Measurements from ENCODE around the gene ACOT9.
A peak's percentile ranks its signal among the peaks of the same experiment; 100 is the strongest.
"Not testable (repeated sequence)": the region's sequence is repeated elsewhere in the genome, so short reads cannot be mapped to it uniquely, and the experiment has no call there.

The ACOT9 gene

GRCh38 chrX:23742697-23743622 is at the start of gene ACOT9:
TSS of gene ACOT9 (minus strand) at chrX:23743276. CDS start at chrX:23743144, 132 bp downstream.
- DNase-seq (ENCODE audit: low read depth): peak; percentile 51

GRCh38 chrX:23790155-23790497 is 47.0 kb upstream of the ACOT9 start:
- no peak for DNase-seq (ENCODE audit: low read depth)

- no peak for DNase-seq (ENCODE audit: low read depth)
These were observed 46.5 kb upstream of the ACOT9 start for GRCh38 chrX:23789386-23790154.

- no peak for DNase-seq (ENCODE audit: low read depth)
These were observed 45.9 kb upstream of the ACOT9 start for GRCh38 chrX:23788946-23789345.

- no peak for DNase-seq (ENCODE audit: low read depth)
These were observed 45.4 kb upstream of the ACOT9 start for GRCh38 chrX:23788521-23788920.

- no peak for DNase-seq (ENCODE audit: low read depth)
These were observed 44.7 kb upstream of the ACOT9 start for GRCh38 chrX:23787745-23788118.

GRCh38 chrX:23786268-23786815 is 43.3 kb upstream of the ACOT9 start:
- DNase-seq (ENCODE audit: low read depth): no peak

GRCh38 chrX:23785580-23785979 is 42.5 kb upstream of the ACOT9 start:
- no peak for DNase-seq (ENCODE audit: low read depth)

GRCh38 chrX:23784470-23785331 is 41.6 kb upstream of the ACOT9 start:
- DNase-seq (ENCODE audit: low read depth): no peak

- DNase-seq (ENCODE audit: low read depth): no peak
These were observed 40.8 kb upstream of the ACOT9 start for GRCh38 chrX:23783589-23784469.

- DNase-seq (ENCODE audit: low read depth): peak; percentile 89
These were observed 40.0 kb upstream of the ACOT9 start, which contains the start of gene SAT1 for GRCh38 chrX:23782863-23783588. TSS of gene SAT1 (plus strand) at chrX:23783173. CDS start at chrX:23783352, 179 bp downstream.

- no peak for DNase-seq (ENCODE audit: low read depth)
These were observed 39.4 kb upstream of the ACOT9 start for GRCh38 chrX:23782455-23782854.

- no peak for DNase-seq (ENCODE audit: low read depth)
These were observed 35.9 kb upstream of the ACOT9 start for GRCh38 chrX:23779025-23779424.

- DNase-seq (ENCODE audit: low read depth): no peak
These were observed 33.3 kb upstream of the ACOT9 start for GRCh38 chrX:23776363-23776762.

GRCh38 chrX:23773601-23774175 is 30.6 kb upstream of the ACOT9 start:
- no peak for DNase-seq (ENCODE audit: low read depth)

GRCh38 chrX:23771086-23771485 is 28.0 kb upstream of the ACOT9 start:
- not testable (repeated sequence) for DNase-seq (ENCODE audit: low read depth)

GRCh38 chrX:23770142-23770541 is 27.1 kb upstream of the ACOT9 start:
- no peak for DNase-seq (ENCODE audit: low read depth)

GRCh38 chrX:23766650-23767551 is 23.8 kb upstream of the ACOT9 start:
- DNase-seq (ENCODE audit: low read depth): no peak

- no peak for DNase-seq (ENCODE audit: low read depth)
These were observed 22.8 kb upstream of the ACOT9 start for GRCh38 chrX:23765868-23766267.
